WTC11 (cell line): ENCODE results near the gene ELOB. TPM values are rescaled to one million over a fixed set of nuclear protein-coding genes. Genes with fewer than 3 reads are reported as not detected.

Source experiments
- AFF4 ChIP-seq: sonication (generic); formaldehyde crosslinking; IDR thresholded peaks from 2 replicates; pipeline ENCODE4 v1.8.1; 2023; ENCODE audit warnings: mild to moderate bottlenecking, missing genetic modification reagents, borderline replicate concordance
- AR ChIP-seq: fragments of 250-450 bp; sonication (Bioruptor Pico); IDR thresholded peaks from 2 replicates; pipeline ENCODE4 v1.9.0; 2021; ENCODE audit warnings: mild to moderate bottlenecking
- ARID4B ChIP-seq: sonication (generic); formaldehyde crosslinking; IDR thresholded peaks from 2 replicates; pipeline ENCODE4 v1.8.0; 2023; ENCODE audit warnings: missing genetic modification reagents, mild to moderate bottlenecking, borderline replicate concordance
- ATF3 ChIP-seq: sonication (generic); formaldehyde crosslinking; conservative IDR thresholded peaks from 2 replicates; pipeline ENCODE4 v1.8.1; 2022; ENCODE audit warnings: mild to moderate bottlenecking, missing genetic modification reagents
- E2F1 ChIP-seq: sonication (generic); formaldehyde crosslinking; IDR thresholded peaks from 2 replicates; pipeline ENCODE4 v1.8.0; 2022; ENCODE audit warnings: mild to moderate bottlenecking, missing genetic modification reagents
- E2F4 ChIP-seq: sonication (generic); formaldehyde crosslinking; IDR thresholded peaks from 2 replicates; pipeline ENCODE4 v1.8.1; 2022; ENCODE audit warnings: low read depth, mild to moderate bottlenecking, moderate library complexity, missing genetic modification reagents, borderline replicate concordance
- GABPB1 ChIP-seq: sonication (generic); formaldehyde crosslinking; IDR thresholded peaks from 2 replicates; pipeline ENCODE4 v1.8.1; 2023; ENCODE audit warnings: mild to moderate bottlenecking, missing genetic modification reagents
- GTF2I ChIP-seq: fragments of 250-450 bp; sonication (Bioruptor Pico); conservative IDR thresholded peaks from 2 replicates; pipeline ENCODE4 v1.4.0; 2021; ENCODE audit warnings: mild to moderate bottlenecking
- HMGA2 ChIP-seq: fragments of 250-450 bp; sonication (Bioruptor Pico); IDR thresholded peaks from 2 replicates; pipeline ENCODE4 v1.4.0; 2021; ENCODE audit warnings: mild to moderate bottlenecking, moderate library complexity
- JUN ChIP-seq: sonication (generic); formaldehyde crosslinking; IDR thresholded peaks from 2 replicates; pipeline ENCODE4 v1.8.0; 2023; ENCODE audit warnings: mild to moderate bottlenecking, missing genetic modification reagents
- MXD4 ChIP-seq: fragments of 250-450 bp; sonication (Bioruptor Pico); IDR thresholded peaks from 2 replicates; pipeline ENCODE4 v1.8.0; 2021; ENCODE audit warnings: mild to moderate bottlenecking, moderate library complexity, borderline replicate concordance
- OVOL2 ChIP-seq: fragments of 250-450 bp; sonication (Bioruptor Pico); IDR thresholded peaks from 2 replicates; pipeline ENCODE4 v1.9.0; 2021; ENCODE audit warnings: mild to moderate bottlenecking, borderline replicate concordance
- PREB ChIP-seq: sonication (generic); formaldehyde crosslinking; IDR thresholded peaks from 2 replicates; pipeline ENCODE4 v1.8.1; 2022; ENCODE audit warnings: mild to moderate bottlenecking, missing genetic modification reagents, moderate library complexity, borderline replicate concordance
- SMAD3 ChIP-seq: sonication (generic); formaldehyde crosslinking; IDR thresholded peaks from 2 replicates; pipeline ENCODE4 v1.8.0; 2022; ENCODE audit warnings: missing genetic modification reagents, mild to moderate bottlenecking, borderline replicate concordance
- SMAD4 ChIP-seq: sonication (generic); formaldehyde crosslinking; IDR thresholded peaks from 2 replicates; pipeline ENCODE4 v1.8.0; 2022; ENCODE audit warnings: mild to moderate bottlenecking, missing genetic modification reagents
- TEAD1 ChIP-seq: sonication (generic); formaldehyde crosslinking; IDR thresholded peaks from 2 replicates; pipeline ENCODE4 v1.8.0; 2022; ENCODE audit warnings: mild to moderate bottlenecking, missing genetic modification reagents
- ZNF416 ChIP-seq: fragments of 250-450 bp; sonication (Bioruptor Pico); IDR thresholded peaks from 2 replicates; pipeline ENCODE4 v1.9.0; 2021; ENCODE audit warnings: mild to moderate bottlenecking, inconsistent platforms
- ZNF425 ChIP-seq: fragments of 250-450 bp; sonication (Bioruptor Pico); conservative IDR thresholded peaks from 2 replicates; pipeline ENCODE4 v1.9.0; 2021; ENCODE audit warnings: mild to moderate bottlenecking
- ZSCAN18 ChIP-seq: fragments of 250-450 bp; sonication (Bioruptor Pico); IDR thresholded peaks from 2 replicates; pipeline ENCODE4 v2.1.2; 2022; ENCODE audit warnings: mild to moderate bottlenecking, moderate library complexity
- total RNA-seq: library from RNA; stranded (reverse); gene quantifications from 3 replicates; pipeline ENCODE4 v1.2.3, GENCODE V29; 2021

The ELOB gene
- total RNA-seq, 1 experiment from 2014 or later = 252 TPM

- peak; percentile 87 for TF ChIP-seq ARID4B (CRISPR knock-in tag)
- 0 out of 2 replicates have a peak, but pooled peaks have one; percentile 61 for TF ChIP-seq SMAD3
- no peak for TF ChIP-seq AFF4 (CRISPR knock-in tag)
- no peak for TF ChIP-seq AR (CRISPR knock-in tag)
- TF ChIP-seq MXD4 (CRISPR knock-in tag) = no peak
- TF ChIP-seq ZSCAN18 (CRISPR knock-in tag) = no peak
- TF ChIP-seq E2F4 (CRISPR knock-in tag) = no peak
- TF ChIP-seq ZNF425 (CRISPR knock-in tag) = no peak
- no peak for TF ChIP-seq TEAD1 (CRISPR knock-in tag)
- TF ChIP-seq OVOL2 = no peak
- peak; percentile 37; the same call in 1 of the 2 replicates for TF ChIP-seq SMAD4
- peak; percentile 66 for TF ChIP-seq ZNF416
- TF ChIP-seq PREB (CRISPR knock-in tag) = no peak
- TF ChIP-seq GTF2I (CRISPR knock-in tag) = no peak
- TF ChIP-seq E2F1 (CRISPR knock-in tag) = no peak
- TF ChIP-seq GABPB1 (CRISPR knock-in tag) = no peak
- no peak for TF ChIP-seq HMGA2 (CRISPR knock-in tag)
- TF ChIP-seq JUN (CRISPR knock-in tag) = no peak; the same call in 1 of the 2 replicates
- no peak for TF ChIP-seq ATF3
Measured at GRCh38 chr16:2777231-2777902, at the start of gene ELOB (continued).
